HG03175 (cell line): ENCODE data around the gene IPO11.
A peak's percentile ranks its signal among the peaks of the same experiment; 100 is the strongest.

Experiments used
- ATAC-seq: cut with Tn5 transposase; IDR thresholded peaks from one replicate; pipeline ENCODE4 v1.9.1; 2021; ENCODE audit warnings: mild to moderate bottlenecking, moderate library complexity; ENCODE audit not compliant: unreplicated experiment

IPO11 gene

DNA sequence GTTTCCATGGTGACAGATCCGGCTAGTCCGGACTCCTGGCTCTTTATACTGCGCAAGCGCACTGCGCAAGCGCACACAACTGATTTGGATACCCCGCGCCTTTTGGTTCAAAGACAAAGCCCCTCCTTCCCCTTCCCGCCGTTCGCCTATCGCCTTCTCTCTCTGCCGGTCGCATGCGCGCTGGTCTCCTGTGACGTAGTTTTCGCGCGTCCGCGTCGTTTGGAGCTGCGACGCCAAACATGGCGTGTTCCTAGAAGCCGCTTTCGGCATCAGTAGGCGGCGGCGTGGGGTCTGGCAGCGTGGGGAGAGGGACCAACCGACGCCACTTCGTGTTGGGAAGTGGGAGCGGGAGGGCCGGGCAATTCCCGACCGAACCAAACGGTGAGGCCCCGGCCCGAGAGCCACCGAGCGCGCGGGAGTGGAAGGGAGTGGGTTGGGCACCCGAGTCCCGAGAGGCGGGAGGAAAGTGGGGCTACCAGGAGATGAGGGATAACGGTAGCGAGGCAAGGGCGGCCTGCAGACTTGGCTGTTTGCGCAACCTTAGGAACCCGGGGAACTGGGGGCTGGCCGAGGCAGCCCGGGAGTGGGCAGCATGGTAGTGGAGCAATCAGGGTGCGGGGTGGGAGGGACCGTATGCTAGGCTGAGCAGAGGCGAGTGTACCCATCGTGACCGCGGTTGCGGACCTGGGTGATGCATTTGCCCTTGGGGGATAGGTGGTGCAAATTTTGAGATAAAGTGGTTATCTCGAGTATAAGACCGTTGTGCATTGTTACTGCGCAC lies at the start of gene IPO11:
Gene IPO11 (plus strand): TSS at position 215 of the 781 bp plus-strand sequence. CDS start 24,517 bp downstream, outside the sequence.
- ATAC-seq: peak; percentile 96

DNA sequence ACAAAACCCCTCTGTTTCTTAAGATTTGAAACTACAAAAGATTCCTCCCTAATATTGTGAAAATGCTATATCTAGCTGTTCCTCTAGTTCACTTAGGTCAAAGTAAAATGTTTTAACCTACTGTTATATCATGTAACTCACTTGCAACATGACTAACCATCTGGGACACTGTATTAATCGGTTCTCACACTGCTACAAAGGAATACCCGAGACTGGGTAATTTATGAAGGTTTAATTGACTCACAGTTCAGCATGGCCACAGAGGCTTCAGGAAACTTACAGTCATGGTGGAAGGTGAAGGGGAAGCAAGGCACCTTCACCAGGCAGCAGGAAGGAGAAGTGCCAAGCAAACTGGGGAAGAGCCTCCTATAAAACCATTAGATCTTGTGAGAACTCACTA lies 43.5 kb upstream of the IPO11 start:
- no peak for ATAC-seq

DNA sequence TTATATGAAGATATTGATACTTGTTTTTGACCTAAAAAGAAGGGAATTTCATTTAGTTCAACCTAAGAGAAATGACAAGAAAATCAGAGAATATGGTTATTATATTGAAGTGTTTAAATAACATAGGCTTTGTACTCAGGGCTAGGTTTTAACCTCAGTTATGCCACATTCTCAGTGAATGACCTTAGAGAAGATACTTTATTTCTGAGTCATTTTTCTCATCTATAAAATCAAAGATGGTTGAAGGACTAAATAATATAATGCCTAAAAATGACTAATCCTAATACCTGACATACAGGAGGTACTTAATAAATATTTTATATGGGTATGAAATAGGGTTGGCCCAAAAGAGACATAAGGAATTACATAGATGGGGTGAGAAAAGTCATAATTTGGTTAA lies 41.2 kb upstream of the IPO11 start:
- no peak for ATAC-seq

DNA sequence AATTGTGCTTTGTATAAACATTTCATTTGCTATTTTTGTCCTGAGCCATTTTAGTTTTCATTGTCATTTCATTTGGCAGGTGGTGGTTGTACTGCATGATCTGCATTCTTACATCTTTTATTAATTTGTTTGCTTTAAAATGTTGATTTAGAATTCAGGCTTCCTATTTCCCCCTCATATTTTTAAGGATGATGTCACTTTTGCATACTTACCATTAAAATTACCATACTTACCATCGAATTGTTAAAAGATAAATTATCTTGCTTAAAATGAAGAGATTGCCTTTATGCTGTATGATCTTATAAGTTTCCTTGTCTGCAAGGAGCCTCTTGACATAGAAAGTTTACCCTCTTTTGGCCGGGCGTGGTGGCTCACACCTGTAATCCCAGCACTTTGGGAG lies 40.0 kb upstream of the IPO11 start:
- ATAC-seq: no peak

DNA sequence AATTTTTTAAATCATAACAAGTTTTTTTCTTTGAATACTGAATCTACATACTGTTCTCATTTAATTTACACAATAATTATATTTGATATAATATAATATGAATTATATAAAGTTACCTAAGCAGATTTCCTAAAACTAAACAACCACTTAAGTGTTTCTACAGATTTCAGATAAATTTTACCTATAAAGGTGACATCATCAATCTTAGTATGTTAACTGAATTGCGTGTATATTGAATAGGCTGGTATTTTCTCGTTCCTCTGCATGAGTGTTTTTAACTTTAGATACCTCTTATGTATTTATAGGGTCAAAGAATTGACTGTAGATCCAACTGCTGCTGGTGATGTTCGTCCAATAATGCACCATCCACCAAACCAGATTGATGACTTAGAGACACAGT lies 39.2 kb upstream of the IPO11 start:
- no peak for ATAC-seq

DNA sequence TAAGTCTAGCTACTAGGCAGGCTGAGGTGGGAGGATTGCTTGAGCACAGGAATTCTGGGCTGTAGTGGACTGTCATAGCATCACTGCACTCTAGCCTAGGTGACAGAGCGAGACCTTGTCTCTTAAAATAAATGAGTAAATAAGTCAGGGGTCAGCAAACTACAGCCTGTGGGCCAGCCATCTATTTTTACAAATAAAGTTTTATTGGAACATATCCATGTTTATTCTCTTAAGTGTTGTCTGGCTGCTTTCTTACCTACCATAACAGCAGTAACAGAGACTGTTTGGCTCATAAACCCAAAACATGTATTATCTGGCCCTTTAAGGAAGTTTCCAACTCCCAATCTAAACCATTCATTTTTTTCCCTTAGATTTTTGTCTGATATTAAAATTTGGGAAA lies 38.5 kb upstream of the IPO11 start:
- ATAC-seq: no peak

DNA sequence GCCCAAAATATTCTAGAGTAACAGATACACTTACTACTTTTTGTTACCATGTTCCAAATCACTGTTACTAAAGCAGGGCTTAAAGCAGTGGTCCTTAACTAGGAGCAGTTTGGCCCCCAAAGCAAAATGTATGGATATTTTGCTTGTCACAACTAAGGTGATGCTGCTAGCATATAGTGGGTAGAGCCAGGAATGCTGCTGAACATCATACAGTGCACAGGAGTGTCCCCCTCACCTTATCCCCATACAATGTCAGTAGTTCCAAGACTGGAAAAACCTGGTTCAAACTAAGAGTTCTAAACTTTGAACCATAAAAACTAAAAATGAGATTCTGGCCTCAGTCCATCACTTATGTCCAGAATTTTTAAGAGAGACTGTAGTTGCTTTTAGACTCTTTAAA lies 36.9 kb upstream of the IPO11 start:
- no peak for ATAC-seq

DNA sequence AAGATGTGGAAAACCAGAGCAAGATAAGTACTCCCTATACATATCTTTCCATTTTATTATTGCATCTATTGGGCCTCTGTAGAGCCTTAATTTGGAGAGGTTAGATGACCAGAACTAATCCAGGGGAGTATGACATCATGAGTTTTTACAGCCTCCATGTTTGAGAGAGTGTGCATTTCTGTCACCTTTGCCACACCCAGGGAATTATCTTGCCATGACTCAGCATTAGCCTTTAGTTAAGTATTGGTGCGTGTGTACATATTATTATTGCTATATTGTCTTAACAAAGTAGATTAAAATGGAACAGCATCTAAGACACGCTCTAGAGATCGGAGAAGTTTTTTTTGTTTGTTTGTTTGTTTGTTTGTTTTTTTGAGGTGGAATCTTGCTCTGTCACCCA lies 36.5 kb upstream of the IPO11 start:
- no peak for ATAC-seq

DNA sequence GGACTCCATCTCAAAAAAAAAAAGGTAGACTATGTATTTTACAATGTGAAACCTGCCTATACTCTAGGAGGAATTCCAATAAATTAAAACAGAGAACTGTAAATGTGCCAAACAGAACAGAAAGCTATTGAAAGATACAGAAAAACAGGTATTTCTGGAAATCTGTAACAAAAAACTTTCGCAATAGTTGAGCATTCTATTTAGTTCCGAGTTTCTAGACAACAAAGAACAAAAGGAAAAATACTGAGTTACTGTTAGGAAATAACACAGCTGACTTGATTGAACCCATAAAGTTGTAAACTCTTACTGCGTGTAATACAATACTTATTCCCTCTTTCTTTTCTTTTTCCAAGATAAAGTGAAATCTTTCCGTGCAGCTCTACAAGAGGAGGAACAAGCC lies 27.4 kb upstream of the IPO11 start:
- ATAC-seq: no peak

DNA sequence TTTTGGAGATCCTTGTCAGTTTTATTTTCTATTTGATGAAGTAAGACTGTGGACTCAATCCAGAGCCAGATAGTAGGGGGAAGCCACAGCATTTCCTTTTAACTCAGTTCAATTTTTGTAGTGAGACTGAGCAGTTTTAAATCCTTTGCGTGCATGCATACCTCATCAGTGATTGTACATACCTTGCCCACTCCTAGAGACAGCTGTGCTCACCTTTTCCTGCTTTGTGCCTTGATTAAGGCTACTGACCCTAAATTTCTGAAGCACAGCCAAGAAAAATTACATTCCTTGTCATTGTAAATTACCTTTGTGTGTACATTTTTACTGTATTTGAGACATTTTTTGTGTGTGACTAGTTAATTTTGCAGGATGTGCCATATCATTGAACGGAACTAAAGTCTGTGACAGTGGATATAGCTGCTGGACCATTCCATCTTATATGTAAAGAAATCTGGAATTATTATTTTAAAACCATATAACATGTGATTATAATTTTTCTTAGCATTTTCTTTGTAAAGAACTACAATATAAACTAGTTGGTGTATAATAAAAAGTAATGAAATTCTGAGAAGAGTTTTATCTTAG lies 26.7 kb upstream of the IPO11 start:
- no peak for ATAC-seq

DNA sequence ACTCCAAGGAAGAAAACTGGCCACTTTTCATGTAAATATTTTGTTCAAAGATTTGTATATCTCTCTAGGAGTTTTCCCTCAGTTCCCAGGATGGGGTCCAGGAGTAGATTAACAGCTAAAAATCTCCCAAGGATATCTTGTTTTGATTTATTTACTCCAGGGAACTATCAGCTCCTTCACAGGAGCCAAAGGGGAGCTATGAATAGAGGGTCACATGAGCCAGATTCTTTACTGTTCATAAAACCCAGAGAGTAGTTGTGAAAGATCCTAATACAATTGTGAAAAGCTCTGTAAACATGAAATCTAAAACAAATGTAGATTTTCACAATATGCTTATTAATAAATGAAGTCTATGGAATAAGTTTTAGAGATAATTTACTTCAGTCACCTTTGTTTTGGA lies 25.7 kb upstream of the IPO11 start:
- no peak for ATAC-seq

DNA sequence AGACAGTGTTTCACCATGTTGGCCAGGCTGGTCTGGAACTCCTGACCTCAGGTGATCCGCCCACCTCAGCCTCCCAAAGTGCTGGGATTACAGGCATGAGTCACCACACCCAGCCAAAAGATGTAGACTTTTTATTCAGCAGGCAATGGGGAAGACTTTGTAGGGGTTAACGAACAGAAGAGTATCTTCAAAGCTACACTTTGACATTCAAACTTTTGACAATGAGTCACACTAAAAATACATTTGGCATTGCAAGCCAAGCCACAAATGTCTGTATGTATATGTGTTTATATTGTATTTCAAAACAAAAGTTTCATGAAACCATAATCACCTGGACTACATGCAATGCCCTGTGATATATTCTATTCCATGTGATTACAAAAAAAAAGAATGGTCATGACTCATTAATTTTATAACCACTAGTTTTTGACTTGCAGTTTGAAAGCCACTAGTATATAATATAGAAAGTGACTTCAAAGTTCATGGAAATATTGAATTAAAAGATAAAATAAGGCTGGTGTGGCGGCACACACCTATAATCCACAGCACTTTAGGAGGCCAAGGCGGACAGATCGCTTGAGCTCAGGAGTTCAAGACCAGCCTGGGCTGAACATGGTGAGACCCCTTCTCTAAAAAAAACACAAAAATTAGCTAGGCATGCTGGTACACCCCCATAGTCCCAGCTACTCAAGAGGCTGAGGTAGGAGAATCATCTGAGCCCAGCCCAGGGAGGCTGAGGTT lies 17.2 kb upstream of the IPO11 start:
- no peak for ATAC-seq

DNA sequence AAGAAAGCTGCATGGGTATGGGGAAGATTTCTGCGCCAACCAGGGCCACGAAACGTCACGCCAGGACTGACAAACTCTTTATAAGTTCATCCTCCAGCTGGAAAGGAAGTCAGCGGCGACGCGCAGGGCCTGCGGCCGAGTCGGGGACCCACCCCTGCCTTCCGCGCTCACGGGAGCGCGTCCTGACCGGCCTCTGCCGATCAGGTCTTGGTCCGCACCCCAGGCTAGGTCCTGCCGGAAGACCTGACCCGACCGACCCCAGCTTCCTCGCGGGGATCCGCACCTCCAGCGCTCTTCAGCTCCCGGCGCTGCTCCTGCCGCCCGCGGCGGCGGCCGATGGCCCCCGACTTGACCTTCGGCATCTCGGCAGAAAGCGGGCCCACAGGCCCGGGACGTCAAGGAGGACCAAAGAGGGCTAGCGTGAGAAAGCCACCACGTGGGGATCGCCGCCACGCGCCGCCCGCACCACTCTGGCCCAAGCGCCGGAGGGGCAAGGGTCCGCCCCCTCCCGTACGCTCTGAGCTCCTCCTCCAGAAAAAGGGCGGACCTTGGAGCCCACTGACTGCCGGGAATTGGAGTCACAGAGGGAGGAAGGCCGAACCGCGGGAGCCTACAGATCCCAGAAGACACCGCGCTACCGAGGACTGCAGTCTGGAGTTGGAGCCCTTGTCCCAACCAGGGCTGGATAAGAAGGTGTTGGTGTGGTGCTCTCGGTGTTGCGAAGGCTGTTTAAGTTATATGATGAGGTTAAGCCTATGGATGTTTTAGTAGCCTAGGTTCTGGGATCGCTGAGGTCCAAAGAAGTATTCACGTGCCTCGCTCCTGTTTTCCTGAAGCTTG lies 8.9 kb upstream of the IPO11 start, which contains the start of gene DIMT1:
Gene DIMT1 (minus strand): TSS at position 495 of the 840 bp plus-strand sequence. CDS start 133 bp downstream, at position 362.
- ATAC-seq: peak; percentile 96

DNA sequence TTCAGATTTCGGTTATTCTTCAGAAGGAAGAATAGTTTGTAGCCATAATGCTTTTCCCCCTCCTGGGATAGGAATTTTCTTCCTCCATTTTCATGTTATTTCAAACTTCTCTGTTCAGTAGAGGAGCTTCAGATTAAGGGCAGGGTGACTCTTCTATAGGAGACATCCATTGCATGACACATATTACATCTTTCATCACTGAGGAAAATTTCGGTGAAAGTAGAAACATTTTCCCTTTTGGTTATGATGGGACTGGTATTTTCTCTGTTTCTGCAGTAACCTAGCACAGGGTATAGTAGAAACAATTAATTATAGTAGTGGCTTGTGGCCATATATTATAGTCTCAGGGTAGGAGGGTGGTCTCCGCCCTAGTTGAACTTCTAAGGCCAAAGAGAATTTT lies 1.1 kb downstream of the IPO11 start:
- ATAC-seq: no peak

DNA sequence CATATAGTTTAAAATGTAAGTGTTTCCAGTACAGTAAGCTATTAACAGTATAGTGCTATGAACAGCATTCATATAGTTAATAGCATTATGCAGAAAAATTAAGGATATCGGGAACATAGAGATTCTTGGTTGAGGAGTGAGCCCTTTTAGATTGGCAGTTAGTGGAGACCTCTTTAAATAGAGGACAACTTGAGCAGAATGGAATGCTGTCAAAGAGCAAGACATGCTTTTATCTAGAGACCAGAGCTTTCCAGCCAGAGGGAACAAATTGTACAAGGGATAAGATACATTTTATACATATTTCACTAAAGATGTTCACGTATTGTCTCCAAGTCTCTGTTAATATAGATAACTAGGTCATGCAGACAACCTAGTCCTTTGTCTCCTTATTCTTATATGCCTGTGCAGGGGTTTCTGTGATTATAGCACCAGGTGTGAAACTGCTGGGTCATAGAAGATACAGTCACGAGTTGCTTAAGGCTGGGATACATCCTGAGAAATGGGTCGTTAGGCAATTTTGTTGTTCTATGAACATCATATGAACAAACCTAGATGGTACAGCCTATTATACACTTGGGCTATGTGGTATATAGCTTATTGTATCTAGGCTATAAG lies 6.0 kb downstream of the IPO11 start:
- ATAC-seq: no peak

DNA sequence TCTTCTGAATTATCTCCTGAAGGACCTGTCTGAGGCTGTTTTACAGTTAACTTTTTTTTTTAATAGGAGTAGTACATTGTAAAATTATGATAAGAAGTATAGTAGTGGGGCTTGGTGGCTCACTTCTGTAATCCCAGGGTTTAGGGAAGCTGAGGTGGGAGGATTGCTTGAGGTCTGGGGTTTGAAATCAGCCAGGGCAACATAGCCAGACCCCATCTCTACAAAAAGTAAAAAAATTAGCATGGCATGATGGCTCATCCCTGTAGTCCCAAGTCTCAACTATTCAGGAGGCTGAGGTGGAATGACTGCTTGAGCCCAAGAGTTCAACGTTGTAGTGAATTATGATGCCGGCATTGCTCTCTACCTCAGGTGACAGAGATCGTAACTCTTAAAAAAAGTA lies 7.0 kb downstream of the IPO11 start:
- ATAC-seq: no peak

DNA sequence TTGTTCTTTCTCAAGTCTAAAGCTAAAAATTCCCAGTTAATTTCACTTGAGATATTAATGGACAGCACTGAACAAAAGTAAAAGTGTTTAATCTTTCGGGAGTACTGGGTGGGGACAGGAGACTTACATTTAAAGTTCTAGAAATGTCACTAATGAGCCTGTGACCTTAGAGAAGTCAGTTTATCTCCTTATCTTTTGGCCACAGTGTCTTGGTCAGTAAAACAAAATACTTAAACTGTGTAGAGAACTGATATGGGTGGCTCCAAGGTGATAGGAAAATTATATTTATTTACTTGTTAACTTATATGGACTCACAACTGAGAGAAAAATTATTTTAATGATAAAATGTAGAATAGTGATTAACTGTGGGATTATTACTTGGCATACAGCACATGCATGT lies 8.9 kb downstream of the IPO11 start:
- ATAC-seq: no peak

DNA sequence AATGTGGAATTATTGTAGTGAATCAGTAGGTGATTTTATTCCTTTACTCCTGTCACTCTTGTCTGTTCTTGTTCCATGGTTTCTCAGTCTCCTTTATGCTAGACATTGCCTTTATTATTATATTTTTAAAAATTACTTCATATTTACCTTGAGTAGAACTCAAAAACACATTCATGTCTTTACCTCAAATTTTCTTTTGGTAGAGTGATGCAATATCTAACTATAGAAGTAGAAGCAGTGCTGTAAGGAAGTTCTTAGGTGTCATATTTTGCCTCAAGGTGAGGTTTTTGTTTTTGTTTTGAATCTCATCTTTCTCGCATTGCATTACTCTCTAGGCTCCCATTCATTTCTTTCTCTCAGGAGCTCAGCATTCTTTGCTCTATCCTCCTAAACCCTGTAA lies 12.2 kb downstream of the IPO11 start:
- ATAC-seq: no peak

DNA sequence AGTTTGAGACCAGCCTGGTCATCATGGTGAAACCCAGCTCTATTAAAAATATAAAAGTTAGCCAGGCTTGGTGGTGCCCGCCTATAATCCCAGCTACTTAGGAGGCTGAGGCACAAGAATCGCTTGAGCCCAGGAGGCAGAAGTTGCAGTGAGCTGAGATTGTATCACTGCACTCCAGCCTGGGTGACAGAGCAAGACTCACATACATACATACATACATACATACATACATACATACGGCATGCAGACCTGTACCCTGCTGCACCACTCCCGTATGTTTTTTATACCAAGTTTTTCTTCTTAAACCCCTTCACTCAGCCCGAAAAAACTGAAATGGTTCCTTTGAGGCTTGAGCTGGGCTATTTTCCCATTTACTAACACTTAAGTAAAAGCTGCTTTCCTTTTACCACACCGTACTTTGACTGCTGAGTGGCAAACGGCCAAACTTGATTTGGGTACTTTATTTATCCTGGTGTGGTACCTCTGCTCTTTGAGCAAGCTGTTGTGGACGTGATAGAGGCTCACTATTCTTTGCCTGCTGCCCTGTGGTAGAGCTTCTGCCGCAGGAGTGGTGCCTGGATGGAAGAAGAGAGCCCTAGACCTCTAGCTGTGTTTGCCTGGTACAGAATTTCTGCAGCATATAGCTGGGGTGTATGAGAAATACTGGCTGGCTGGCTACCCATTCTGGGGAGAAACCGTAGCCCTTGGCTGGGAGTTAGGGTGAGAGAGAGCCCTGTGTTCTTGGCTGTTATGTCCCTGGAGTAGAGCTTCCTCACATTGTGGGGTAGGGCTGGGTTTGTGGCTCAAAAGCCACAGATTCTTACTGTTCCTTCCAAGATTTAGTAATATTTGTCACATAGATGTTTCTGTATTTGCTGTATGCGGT lies 19.4 kb downstream of the IPO11 start:
- no peak for ATAC-seq

DNA sequence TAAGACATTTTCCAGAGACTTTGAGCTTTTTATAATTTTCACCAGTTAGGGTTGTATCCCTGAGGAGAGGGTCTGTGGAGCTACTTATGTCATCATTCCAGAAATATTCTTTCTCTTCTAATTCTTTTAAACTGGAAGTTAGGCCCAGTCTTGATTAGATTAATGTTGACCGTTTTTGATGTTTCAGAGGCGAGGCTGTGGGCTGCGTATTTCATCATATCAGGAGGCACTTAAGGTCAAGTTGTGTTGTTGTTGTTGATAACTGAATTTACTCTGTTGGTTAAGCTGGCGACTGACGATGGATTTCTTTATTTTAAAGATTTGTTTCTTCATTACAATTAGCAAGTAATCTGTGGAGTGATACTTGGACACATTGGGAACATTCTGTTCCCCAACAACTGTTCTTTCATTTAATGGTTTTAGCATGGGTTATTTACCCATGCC lies 20.1 kb downstream of the IPO11 start:
- no peak for ATAC-seq
